Endodermal cell (in vitro differentiated cells): Measurements from ENCODE around the gene RTEL1. TPM values are rescaled to one million over a fixed set of nuclear protein-coding genes. Genes with fewer than 3 reads are reported as not detected.
A peak's percentile ranks its signal among the peaks of the same experiment; 100 is the strongest.

Experiments
- DNase-seq: peaks from one replicate; pipeline ENCODE4 v3.0.0-alpha.2; 2017
- H3K27ac ChIP-seq: 2 replicates; pipeline ENCODE4 v1.5.1; 2013; ENCODE audit warnings: mild to moderate bottlenecking, low read depth, low read length, moderate library complexity
- H3K27me3 ChIP-seq: 2 replicates; pipeline ENCODE4 v1.6.1; 2013; ENCODE audit warnings: mild to moderate bottlenecking, low read length, moderate library complexity; ENCODE audit not compliant: insufficient read depth, control insufficient read depth, poor library complexity, severe bottlenecking
- H3K36me3 ChIP-seq: 2 replicates; pipeline ENCODE4 v1.7.0; 2013; ENCODE audit warnings: mild to moderate bottlenecking, low read length, moderate library complexity; ENCODE audit not compliant: control insufficient read depth, insufficient read depth
- H3K4me1 ChIP-seq: one replicate; pipeline ENCODE4 v1.7.0; 2013; ENCODE audit warnings: low read length; ENCODE audit not compliant: control insufficient read depth, insufficient read depth
- H3K4me3 ChIP-seq: 2 replicates; pipeline ENCODE4 v1.5.1; 2013; ENCODE audit warnings: mild to moderate bottlenecking, low read length, moderate library complexity
- H3K9ac ChIP-seq: 2 replicates; pipeline ENCODE4 v1.6.1; 2013; ENCODE audit warnings: mild to moderate bottlenecking, low read length, moderate library complexity; ENCODE audit not compliant: poor library complexity, severe bottlenecking; ENCODE audit errors: extremely low read depth
- H3K9me3 ChIP-seq: 2 replicates; pipeline ENCODE4 v1.6.1; 2013; ENCODE audit warnings: mild to moderate bottlenecking, low read length, moderate library complexity; ENCODE audit not compliant: control insufficient read depth
- H3K27ac Mint-ChIP-seq: 2 replicates; pipeline ENCODE4 v1.8.0; 2020; ENCODE audit warnings: mixed read lengths
- H3K27me3 Mint-ChIP-seq: 2 replicates; pipeline ENCODE4 v1.8.0; 2021; ENCODE audit warnings: mild to moderate bottlenecking, mixed read lengths; ENCODE audit not compliant: insufficient read depth
- H3K36me3 Mint-ChIP-seq: 2 replicates; pipeline ENCODE4 v1.8.0; 2020; ENCODE audit warnings: low read depth, mixed read lengths
- H3K4me1 Mint-ChIP-seq: 2 replicates; pipeline ENCODE4 v1.8.0; 2020; ENCODE audit warnings: mixed read lengths
- H3K4me3 Mint-ChIP-seq: 2 replicates; pipeline ENCODE4 v1.8.0; 2020; ENCODE audit warnings: mild to moderate bottlenecking, moderate library complexity, mixed read lengths
- H3K9me3 Mint-ChIP-seq: 2 replicates; pipeline ENCODE4 v1.8.0; 2020; ENCODE audit warnings: mild to moderate bottlenecking, mixed read lengths
- CTCF ChIP-seq: fragments of 200-600 bp; sonication (generic); conservative IDR thresholded peaks from 2 replicates; pipeline ENCODE4 v1.5.0; 2021; ENCODE audit warnings: antibody characterized with exemption, mild to moderate bottlenecking
- WGBS, 2 experiments: methylation state at CpG; one replicate each; pipeline versions ENCODE4 v1.1.5 to v1.1.7; 2013; ENCODE audit warnings: missing lambda C conversion rate in 2 of 2, mixed read lengths in 1 of 2; ENCODE audit not compliant: insufficient coverage in 1 of 2, insufficient read length in 1 of 2; 5-methylcytosine and 5-hydroxymethylcytosine counted together
- total RNA-seq, 2 donors: library from RNA; stranded (reverse); fragmentation: NEBNext Ultra II Directional in 1 of 2; extraction: Animal tissue kit (Norgen Biotek cat#: 25700) in 1 of 2; gene quantifications; 2 replicates in 1 of 2; 3 replicates in 1 of 2; pipeline ENCODE4 v1.2.1, GENCODE V29; 2021

The RTEL1 gene
- total RNA-seq, 2 donors from 2014 or later, result 33.9 to 36.7 TPM

GRCh38 chr20:63641146-63641791 is 16.8 kb upstream of the RTEL1 start:
- 39 to 41% methylated on average over 20 to 41 of the region's 47 CpGs for WGBS, 2 experiments
- Mint-ChIP-seq H3K9me3 (no peaks in the 10 kb centered on the region), H3K4me3 (peak overlapping the region; percentile 32), H3K36me3 (no peaks in the 10 kb centered on the region), H3K27ac (no peak overlapping the region), H3K4me1 (no peaks in the 10 kb centered on the region), H3K27me3 (peaks cover 29% of the 10 kb centered on the region)
- H3K27ac ChIP-seq, result no peak overlapping the region
- H3K9me3 ChIP-seq, result no peaks in the 10 kb centered on the region
- TF ChIP-seq CTCF, result no peak
- no peaks in the 10 kb centered on the region for H3K4me1 ChIP-seq
- H3K27me3 ChIP-seq, result no peaks in the 10 kb centered on the region
- H3K36me3 ChIP-seq, result no peaks in the 10 kb centered on the region
- H3K9ac ChIP-seq, result no peak overlapping the region
- no peak overlapping the region for H3K4me3 ChIP-seq
- DNase-seq, result no peak

- Mint-ChIP-seq H3K4me1 (no peaks in the 10 kb centered on the region), H3K9me3 (no peaks in the 10 kb centered on the region), H3K27me3 (peaks cover 27% of the 10 kb centered on the region), H3K4me3 (peak overlapping the region; percentile 62), H3K27ac (no peak overlapping the region), H3K36me3 (no peaks in the 10 kb centered on the region)
- H3K36me3 ChIP-seq, result no peaks in the 10 kb centered on the region
- no peaks in the 10 kb centered on the region for H3K9me3 ChIP-seq
- peak; percentile 75 for TF ChIP-seq CTCF
- no peaks in the 10 kb centered on the region for H3K27me3 ChIP-seq
- H3K27ac ChIP-seq, result no peak overlapping the region
- DNase-seq, result peak; percentile 100
- H3K9ac ChIP-seq, result no peak overlapping the region
- 1% methylated on average over 33 to 78 of the region's 86 CpGs for WGBS, 2 experiments
- no peaks in the 10 kb centered on the region for H3K4me1 ChIP-seq
- peak overlapping the region; percentile 70 for H3K4me3 ChIP-seq
Observed at GRCh38 chr20:63641792-63642523, 16.2 kb upstream of the RTEL1 start.

GRCh38 chr20:63642527-63643247 is 15.4 kb upstream of the RTEL1 start:
- Mint-ChIP-seq H3K9me3 (no peaks in the 10 kb centered on the region), H3K27me3 (peaks cover 25% of the 10 kb centered on the region), H3K27ac (peak overlapping the region; percentile 55), H3K4me1 (no peaks in the 10 kb centered on the region), H3K36me3 (no peaks in the 10 kb centered on the region), H3K4me3 (peak overlapping the region; percentile 62)
- H3K27me3 ChIP-seq, result no peaks in the 10 kb centered on the region
- no peak overlapping the region for H3K27ac ChIP-seq
- no peak overlapping the region for H3K9ac ChIP-seq
- peak; percentile 76 for DNase-seq
- TF ChIP-seq CTCF, result no peak
- H3K4me3 ChIP-seq, result peak overlapping the region; percentile 70
- WGBS, 2 experiments, result 25 to 26% methylated on average over 15 to 28 of the region's 29 CpGs
- no peaks in the 10 kb centered on the region for H3K4me1 ChIP-seq
- H3K36me3 ChIP-seq, result no peaks in the 10 kb centered on the region
- H3K9me3 ChIP-seq, result no peaks in the 10 kb centered on the region
